ENCODE results near the gene CTNS. TPM values are rescaled to one million over a fixed set of nuclear protein-coding genes. Genes with fewer than 3 reads are reported as not detected.

CTNS gene
- total RNA-seq, 1 donor from 2014 or later, result 5.9 TPM

GRCh38 chr17:3708366-3708765 lies 71.8 kb downstream of the CTNS start:
- no peak for DNase-seq (ENCODE audit: low read depth)
- TF ChIP-seq CTCF (conservative IDR thresholded peaks at IDR 0.05; ENCODE audit: low read depth, low read length), result no peak
- no peak overlapping the region for H3K4me3 ChIP-seq (ENCODE audit: low read depth, low read length)

- no peak for TF ChIP-seq CTCF (conservative IDR thresholded peaks at IDR 0.05; ENCODE audit: low read depth, low read length)
- H3K4me3 ChIP-seq (ENCODE audit: low read depth, low read length), result no peak overlapping the region
- DNase-seq (ENCODE audit: low read depth), result no peak
Observed at GRCh38 chr17:3710951-3711383, 74.4 kb downstream of the CTNS start.

Other genes with a start within 250 kb of the CTNS start
- gene OR1E1, start 238.3 kb upstream of the CTNS start, total RNA-seq, result not detected in 2 replicates
- not detected in 2 replicates for gene OR3A3, start 225.4 kb upstream of the CTNS start, total RNA-seq
- not detected in 2 replicates for gene OR1E2, start 202.9 kb upstream of the CTNS start, total RNA-seq
- gene SPATA22, start 164.9 kb upstream of the CTNS start, total RNA-seq, result 0.07 TPM in 1 of 2 replicates, not detected in the other
- 0.06 TPM in 1 of 2 replicates, not detected in the other for gene ASPA, start 160.8 kb upstream of the CTNS start, total RNA-seq
- gene TRPV3, start 78.9 kb upstream of the CTNS start, total RNA-seq, result 0.36 and 0.46 TPM in 2 replicates
- 0.87 and 1.7 TPM in 2 replicates for gene TRPV1, start 27.3 kb upstream of the CTNS start, total RNA-seq
- gene SHPK, start 510 bp upstream of the CTNS start, total RNA-seq, result 18.1 and 23.5 TPM in 2 replicates
- gene TAX1BP3, start 31.8 kb downstream of the CTNS start, total RNA-seq, result 426 and 444 TPM in 2 replicates
- 25.6 and 43.7 TPM in 2 replicates for gene EMC6, start 32.1 kb downstream of the CTNS start, total RNA-seq
- gene P2RX5, start 59.4 kb downstream of the CTNS start, total RNA-seq, result 2.3 and 4.8 TPM in 2 replicates
- 12.3 and 15.4 TPM in 2 replicates for gene HASPIN, start 87.1 kb downstream of the CTNS start, total RNA-seq
- 36.0 and 61.0 TPM in 2 replicates for gene ITGAE, start 164.4 kb downstream of the CTNS start, total RNA-seq
- 15.2 and 16.4 TPM in 2 replicates for gene NCBP3, start 209.5 kb downstream of the CTNS start, total RNA-seq